Glomerular visceral epithelial cell (primary cell): ENCODE measurements around the gene SOD1.

ENCODE experiments used
- DNase-seq: peaks from one replicate; pipeline ENCODE4 v3.0.0-alpha.2; 2016; ENCODE audit errors: extremely low spot score

Gene SOD1

GRCh38 chr21:31682620-31683019, 23.1 kb downstream of the SOD1 start:
- DNase-seq = no peak

- no peak for DNase-seq
Observed at GRCh38 chr21:31683029-31683428, 23.5 kb downstream of the SOD1 start.

GRCh38 chr21:31684918-31685317, 25.4 kb downstream of the SOD1 start:
- no peak for DNase-seq

GRCh38 chr21:31686272-31686915, 26.9 kb downstream of the SOD1 start:
- DNase-seq = no peak

- DNase-seq = no peak
Observed at GRCh38 chr21:31687108-31687507, 27.6 kb downstream of the SOD1 start.

- DNase-seq = no peak
Observed at GRCh38 chr21:31688603-31689368, 29.3 kb downstream of the SOD1 start.

GRCh38 chr21:31693222-31693621, 33.7 kb downstream of the SOD1 start:
- DNase-seq = no peak

GRCh38 chr21:31696424-31696823, 36.9 kb downstream of the SOD1 start:
- no peak for DNase-seq

- DNase-seq = no peak
Observed at GRCh38 chr21:31698461-31698860, 39.0 kb downstream of the SOD1 start.

GRCh38 chr21:31700040-31700439, 40.5 kb downstream of the SOD1 start:
- no peak for DNase-seq

- DNase-seq = no peak
Observed at GRCh38 chr21:31706562-31706961, 47.1 kb downstream of the SOD1 start.

- no peak for DNase-seq
Observed at GRCh38 chr21:31707499-31707898, 48.0 kb downstream of the SOD1 start.

GRCh38 chr21:31708541-31708940, 49.0 kb downstream of the SOD1 start:
- DNase-seq = no peak

GRCh38 chr21:31710586-31710985, 51.1 kb downstream of the SOD1 start:
- DNase-seq = no peak

GRCh38 chr21:31711326-31711725, 51.8 kb downstream of the SOD1 start:
- DNase-seq = no peak

GRCh38 chr21:31711745-31712285, 52.3 kb downstream of the SOD1 start:
- DNase-seq = no peak

- DNase-seq = no peak
Observed at GRCh38 chr21:31713115-31713514, 53.6 kb downstream of the SOD1 start.

GRCh38 chr21:31713973-31714740, 54.7 kb downstream of the SOD1 start:
- DNase-seq = no peak

- no peak for DNase-seq
Observed at GRCh38 chr21:31714741-31715365, 55.4 kb downstream of the SOD1 start.

GRCh38 chr21:31716106-31716505, 56.6 kb downstream of the SOD1 start:
- no peak for DNase-seq
